MCF 10A (cell line): ENCODE data around the gene KY. TPM values are rescaled to one million over a fixed set of nuclear protein-coding genes. Genes with fewer than 3 reads are reported as not detected.
A peak's percentile ranks its signal among the peaks of the same experiment; 100 is the strongest.

Experiments
- BruUV-seq: library from RNA; stranded (reverse); fragments of 400-500 nt; replicated peaks from 2 replicates; lab custom pipeline; 2021; lab: Mats Ljungman, UMichigan
- CTCF ChIA-PET: fragments of 300-600 bp; sonication (Branson Sonifier 250); formaldehyde crosslinking; extraction: SDS; loops from one replicate; lab custom pipeline; 2021; ENCODE audit warnings: antibody characterized with exemption, inconsistent platforms; lab: Yijun Ruan, JAX
- POLR2A ChIA-PET: fragments of 300-600, 350-650 bp; sonication (Branson Sonifier 250); formaldehyde crosslinking; extraction: SDS; loops from one replicate; lab custom pipeline; 2020; ENCODE audit warnings: antibody characterized with exemption, inconsistent platforms; lab: Yijun Ruan, JAX
- DNase-seq: peaks from one replicate; pipeline ENCODE4 v3.0.0-alpha.2; 2018; ENCODE audit not compliant: unreplicated experiment
- H3K27ac Mint-ChIP-seq: one replicate; pipeline ENCODE4 v1.8.0; 2022; ENCODE audit warnings: mild to moderate bottlenecking, low read depth, mixed read lengths; ENCODE audit not compliant: unreplicated experiment
- H3K27me3 Mint-ChIP-seq: one replicate; pipeline ENCODE4 v1.8.0; 2022; ENCODE audit warnings: mixed read lengths; ENCODE audit not compliant: insufficient read depth, unreplicated experiment
- H3K36me3 Mint-ChIP-seq: one replicate; pipeline ENCODE4 v1.8.0; 2022; ENCODE audit warnings: mild to moderate bottlenecking, moderate library complexity, mixed read lengths; ENCODE audit not compliant: insufficient read depth, unreplicated experiment
- H3K4me1 Mint-ChIP-seq: one replicate; pipeline ENCODE4 v1.8.0; 2022; ENCODE audit warnings: mixed read lengths; ENCODE audit not compliant: insufficient read depth, unreplicated experiment
- H3K4me3 Mint-ChIP-seq: one replicate; pipeline ENCODE4 v1.8.0; 2022; ENCODE audit warnings: mild to moderate bottlenecking, moderate library complexity, mixed read lengths; ENCODE audit not compliant: unreplicated experiment
- H3K9me3 Mint-ChIP-seq: one replicate; pipeline ENCODE4 v1.8.0; 2022; ENCODE audit warnings: mixed read lengths; ENCODE audit not compliant: unreplicated experiment
- CTCF ChIP-seq: fragments of 200-600 bp; IDR thresholded peaks from one replicate; pipeline ENCODE4 v1.8.0; 2022; ENCODE audit warnings: antibody characterized with exemption, mild to moderate bottlenecking; ENCODE audit not compliant: unreplicated experiment
- intact Hi-C: fragments of 100-400 bp; cut with micrococcal nuclease; formaldehyde crosslinking; loops from 2 replicates; pipeline ENCODE4 v1.14.1; 2022
- total RNA-seq: library from RNA; stranded (reverse); gene quantifications from 2 replicates; pipeline ENCODE4 v1.2.3, GENCODE V29; 2022

Gene KY
- total RNA-seq, 1 experiment from 2014 or later, result not detected

- H3K9me3 Mint-ChIP-seq, result no peaks in the 10 kb centered on the region
- intact Hi-C loops, result loop anchor here (1.0 kb wide), 4 partner anchors 40 to 1294 kb away; no protein-coding TSS in a partner anchor
- POLR2A ChIA-PET, result interaction anchor here (0.5 to 0.9 kb wide), 2 partner anchors 154 to 1000 kb away, joined by 3 read pairs; no protein-coding TSS in a partner anchor
- TF ChIP-seq CTCF, result peak; percentile 97
- peak; percentile 71 for DNase-seq
- no peak overlapping the region for H3K27ac Mint-ChIP-seq
- peaks cover 10% of the 10 kb centered on the region for H3K4me1 Mint-ChIP-seq
- no peaks in the 10 kb centered on the region for H3K27me3 Mint-ChIP-seq
- H3K4me3 Mint-ChIP-seq, result no peak overlapping the region
- CTCF ChIA-PET, result interaction anchor here (0.5 to 4.7 kb wide), 67 partner anchors 8 to 1703 kb away, joined by 3 to 53 read pairs (median 4); partner anchors contain the start of gene EPHB1
- no peaks in the 10 kb centered on the region for H3K36me3 Mint-ChIP-seq
- BruUV-seq, result no TSS peak
Measured at GRCh38 chr3:134600685-134601463, 49.9 kb downstream of the KY start.

GRCh38 chr3:134600206-134600605 lies 50.6 kb downstream of the KY start:
- intact Hi-C loops, result no loop called here
- no peaks in the 10 kb centered on the region for H3K27me3 Mint-ChIP-seq
- H3K4me1 Mint-ChIP-seq, result peaks cover 10% of the 10 kb centered on the region
- ChIA-PET POLR2A (interaction anchor here (0.9 kb wide), 1 partner anchor 155 kb away, joined by 3 read pairs; no protein-coding TSS in a partner anchor), CTCF (interaction anchor here (0.5 to 4.7 kb wide), 45 partner anchors 10 to 1452 kb away, joined by 3 to 53 read pairs (median 4); partner anchors contain the start of gene EPHB1)
- no peak overlapping the region for H3K27ac Mint-ChIP-seq
- DNase-seq, result peak; percentile 32
- no peak for TF ChIP-seq CTCF
- no TSS peak for BruUV-seq
- H3K4me3 Mint-ChIP-seq, result no peak overlapping the region
- no peaks in the 10 kb centered on the region for H3K9me3 Mint-ChIP-seq
- H3K36me3 Mint-ChIP-seq, result no peaks in the 10 kb centered on the region

GRCh38 chr3:134598763-134599545 lies 51.9 kb downstream of the KY start:
- H3K4me3 Mint-ChIP-seq, result no peak overlapping the region
- TF ChIP-seq CTCF, result no peak
- no peaks in the 10 kb centered on the region for H3K27me3 Mint-ChIP-seq
- H3K4me1 Mint-ChIP-seq, result peaks cover 10% of the 10 kb centered on the region
- ChIA-PET POLR2A (interaction anchor here (0.8 kb wide), 1 partner anchor 1106 kb away, joined by 3 read pairs; no protein-coding TSS in a partner anchor), CTCF (interaction anchor here (0.6 to 0.8 kb wide), 4 partner anchors 41 to 1443 kb away, joined by 3 to 4 read pairs (median 4); no protein-coding TSS in a partner anchor)
- no peaks in the 10 kb centered on the region for H3K9me3 Mint-ChIP-seq
- no peak overlapping the region for H3K27ac Mint-ChIP-seq
- intact Hi-C loops, result loop anchor here (5.0 kb wide), 1 partner anchor 198 kb away; the partner anchor contains the start of gene EPHB1
- no peaks in the 10 kb centered on the region for H3K36me3 Mint-ChIP-seq
- no peak for DNase-seq
- BruUV-seq, result no TSS peak
